Liver (tissue), 9 donors: ENCODE measurements around the gene SAP30. TPM values are rescaled to one million over a fixed set of nuclear protein-coding genes. Genes with fewer than 3 reads are reported as not detected.

Experiments used
- DNase-seq: peaks from one replicate; pipeline ENCODE4 v3.0.0-alpha.2; 2017; ENCODE audit warnings: low spot score
- H3K27ac ChIP-seq, 2 donors: one replicate each; pipeline ENCODE4 v1.7.0; 2013; ENCODE audit warnings: inconsistent platforms in 2 of 2, low read length in 2 of 2, control low read depth in 1 of 2, low read depth in 1 of 2, mild to moderate bottlenecking in 1 of 2
- H3K27me3 ChIP-seq, 4 donors: one replicate each; pipeline versions ENCODE4 v1.6.1 to v1.7.0; 2013; ENCODE audit warnings: low read length in 3 of 4, inconsistent platforms in 1 of 4, mild to moderate bottlenecking in 1 of 4, moderate library complexity in 1 of 4; ENCODE audit not compliant: control insufficient read depth in 4 of 4, insufficient read depth in 4 of 4
- H3K36me3 ChIP-seq, 4 donors: one replicate each; pipeline versions ENCODE4 v1.6.1 to v1.7.0; 2013; ENCODE audit warnings: low read length in 3 of 4, mild to moderate bottlenecking in 3 of 4, low read depth in 1 of 4, moderate library complexity in 1 of 4; ENCODE audit not compliant: control insufficient read depth in 4 of 4, insufficient read depth in 3 of 4
- H3K4me1 ChIP-seq, 4 donors: one replicate each; pipeline versions ENCODE4 v1.6.1 to v1.7.0; 2013; ENCODE audit warnings: low read length in 3 of 4, mild to moderate bottlenecking in 3 of 4, moderate library complexity in 1 of 4; ENCODE audit not compliant: control insufficient read depth in 4 of 4, insufficient read depth in 4 of 4
- H3K4me3 ChIP-seq, 3 donors: one replicate each; pipeline versions ENCODE4 v1.6.1 to v1.7.0; 2013; ENCODE audit warnings: low read length in 3 of 3, control low read depth in 1 of 3, low read depth in 1 of 3, mild to moderate bottlenecking in 1 of 3
- H3K9ac ChIP-seq, 2 donors: one replicate each; pipeline ENCODE4 v1.7.0; 2013; ENCODE audit warnings: low read length in 2 of 2, mild to moderate bottlenecking in 2 of 2, moderate library complexity in 2 of 2, control low read depth in 1 of 2, low read depth in 1 of 2
- H3K9me3 ChIP-seq, 4 donors: one replicate each; pipeline versions ENCODE4 v1.6.1 to v1.7.0; 2013; ENCODE audit warnings: low read length in 3 of 4; ENCODE audit not compliant: control insufficient read depth in 4 of 4
- ATF3 ChIP-seq: IDR thresholded peaks from 2 replicates; pipeline ENCODE4 v1.6.1; 2016; ENCODE audit warnings: antibody characterized with exemption
- EGR1 ChIP-seq, 2 donors: IDR thresholded peaks; 2 replicates each; pipeline ENCODE4 v1.6.1; 2016 to 2018; ENCODE audit warnings: antibody characterized with exemption in 2 of 2, low read depth in 2 of 2
- FOXA1 ChIP-seq: IDR thresholded peaks from 2 replicates; pipeline ENCODE4 v1.6.1; 2016; ENCODE audit warnings: antibody characterized with exemption
- GABPA ChIP-seq, 2 donors: IDR thresholded peaks in 1 of 2; conservative IDR thresholded peaks in 1 of 2; 2 replicates each; pipeline ENCODE4 v1.6.1; 2016; ENCODE audit warnings: antibody characterized with exemption in 2 of 2, mild to moderate bottlenecking in 1 of 2, moderate library complexity in 1 of 2
- HNF4A ChIP-seq, 2 donors: conservative IDR thresholded peaks; 2 replicates each; pipeline ENCODE4 v1.6.1; 2016; ENCODE audit warnings: antibody characterized with exemption in 2 of 2, mild to moderate bottlenecking in 2 of 2
- HNF4G ChIP-seq: IDR thresholded peaks from 2 replicates; pipeline ENCODE4 v1.6.1; 2016; ENCODE audit warnings: antibody characterized with exemption
- JUND ChIP-seq, 2 donors: IDR thresholded peaks; 2 replicates each; pipeline ENCODE4 v1.6.1; 2016; ENCODE audit warnings: antibody characterized with exemption in 2 of 2
- MAX ChIP-seq: IDR thresholded peaks from 2 replicates; pipeline ENCODE4 v1.6.1; 2016; ENCODE audit warnings: antibody characterized with exemption
- NR2F2 ChIP-seq: IDR thresholded peaks from 2 replicates; pipeline ENCODE4 v1.6.1; 2016; ENCODE audit warnings: antibody characterized with exemption
- RAD21 ChIP-seq, 2 donors: IDR thresholded peaks; 2 replicates each; pipeline ENCODE4 v1.6.1; 2016; ENCODE audit warnings: antibody characterized with exemption in 2 of 2, mild to moderate bottlenecking in 2 of 2
- REST ChIP-seq: IDR thresholded peaks from 2 replicates; pipeline ENCODE4 v1.6.1; 2016; ENCODE audit warnings: antibody characterized with exemption, mild to moderate bottlenecking
- RXRA ChIP-seq, 2 donors: IDR thresholded peaks; 2 replicates each; pipeline ENCODE4 v1.6.1; 2017 to 2018; ENCODE audit warnings: antibody characterized with exemption in 2 of 2, mild to moderate bottlenecking in 1 of 2
- SP1 ChIP-seq: IDR thresholded peaks from 2 replicates; pipeline ENCODE4 v1.6.1; 2018; ENCODE audit warnings: antibody characterized with exemption, mild to moderate bottlenecking
- TAF1 ChIP-seq: conservative IDR thresholded peaks from 2 replicates; pipeline ENCODE4 v1.6.1; 2016; ENCODE audit warnings: antibody characterized with exemption, mild to moderate bottlenecking
- YY1 ChIP-seq: IDR thresholded peaks from 2 replicates; pipeline ENCODE4 v1.6.1; 2016; ENCODE audit warnings: antibody characterized with exemption, mild to moderate bottlenecking
- ZBTB33 ChIP-seq: IDR thresholded peaks from 2 replicates; pipeline ENCODE4 v1.6.1; 2016; ENCODE audit warnings: antibody characterized with exemption
- WGBS: extraction: QIAGEN DNeasy Blood & Tissue Kit; methylation state at CpG from one replicate; pipeline ENCODE4 v1.1.7; 2013; 5-methylcytosine and 5-hydroxymethylcytosine counted together
- polyA plus RNA-seq, 2 donors: library from polyadenylated mRNA; stranded (reverse) in 1 of 2; unstranded in 1 of 2; fragments of 200-250 nt in 1 of 2; fragments of >200 nt in 1 of 2; fragmentation: Nextera tagmentation in 1 of 2; extraction: Ambion mirVana in 1 of 2; gene quantifications; one replicate each; pipeline versions ENCODE4 v1.2.1 to v1.2.3, GENCODE V29; 2013 to 2015
- total RNA-seq, 2 donors: library from RNA; depleted of rRNA; stranded (reverse); fragments of >200 nt; gene quantifications; one replicate each; pipeline ENCODE4 v1.2.3, GENCODE V29; 2014
- donor health status: healthy.
- donor health status: healthy.
- donor health status: healthy.
- donor health status: healthy.
- donor health status: healthy.

The SAP30 gene
- total and polyA plus RNA-seq, 4 donors, result 1.3 to 10.0 (median 3.7) TPM

GRCh38 chr4:173380987-173381386 lies 10.2 kb downstream of the SAP30 start:
- H3K9ac ChIP-seq, result no peak overlapping the region
- no peak for DNase-seq
- H3K9me3 ChIP-seq, result no peaks in the 10 kb centered on the region
- no peaks in the 10 kb centered on the region for H3K4me1 ChIP-seq
- H3K36me3 ChIP-seq, result no peaks in the 10 kb centered on the region
- H3K4me3 ChIP-seq, result no peak overlapping the region
- no peaks in the 10 kb centered on the region for H3K27me3 ChIP-seq
- no peak for TF ChIP-seq HNF4A (conservative IDR thresholded peaks at IDR 0.05)
- TF ChIP-seq ATF3, result no peak
- TF ChIP-seq RAD21 (IDR thresholded peaks at IDR 0.05), result no peak
- TF ChIP-seq TAF1, result no peak
- no peak overlapping the region for H3K27ac ChIP-seq

GRCh38 chr4:173381610-173382009 lies 10.9 kb downstream of the SAP30 start:
- Histone ChIP-seq H3K36me3 (no peaks in the 10 kb centered on the region), H3K4me3 (no peak overlapping the region), H3K27me3 (no peaks in the 10 kb centered on the region), H3K9ac (no peak overlapping the region), H3K4me1 (no peaks in the 10 kb centered on the region), H3K9me3 (no peaks in the 10 kb centered on the region), H3K27ac (no peak overlapping the region)
- DNase-seq, result no peak
- 58% methylated on average over 1 of the region's 1 CpG for WGBS
- TF ChIP-seq EGR1 (IDR thresholded peaks at IDR 0.05; ENCODE audit: low read depth in 2 of 2), result no peak
- no peak for TF ChIP-seq ZBTB33
- TF ChIP-seq SP1, result no peak
- TF ChIP-seq RXRA (IDR thresholded peaks at IDR 0.05), result no peak
- no peak for TF ChIP-seq FOXA1
- TF ChIP-seq REST, result no peak
- TF ChIP-seq ATF3, result no peak

GRCh38 chr4:173382349-173382748 lies 11.6 kb downstream of the SAP30 start:
- Histone ChIP-seq H3K9ac (no peak overlapping the region), H3K4me1 (no peaks in the 10 kb centered on the region), H3K4me3 (no peak overlapping the region), H3K27me3 (no peaks in the 10 kb centered on the region), H3K36me3 (no peaks in the 10 kb centered on the region), H3K9me3 (no peaks in the 10 kb centered on the region), H3K27ac (no peak overlapping the region)
- 98% methylated on average over 4 of the region's 4 CpGs for WGBS
- no peak for DNase-seq
- TF ChIP-seq EGR1 (IDR thresholded peaks at IDR 0.05; ENCODE audit: low read depth in 2 of 2) (no peak), TAF1 (no peak), HNF4A (conservative IDR thresholded peaks at IDR 0.05) (no peak), JUND (IDR thresholded peaks at IDR 0.05) (no peak), ZBTB33 (no peak), YY1 (no peak), SP1 (no peak), FOXA1 (no peak), GABPA (IDR thresholded peaks at IDR 0.05 in 1 of 2, conservative IDR thresholded peaks at IDR 0.05 in 1 of 2) (no peak), ATF3 (no peak), NR2F2 (no peak), MAX (no peak), RAD21 (IDR thresholded peaks at IDR 0.05) (no peak), HNF4G (no peak)
